Pancreas (tissue), 10 donors: ENCODE results near the gene TERF2IP. TPM values are rescaled to one million over a fixed set of nuclear protein-coding genes. Genes with fewer than 3 reads are reported as not detected.

Experiments used
- ATAC-seq, 4 donors: fragments of 200-7000 bp; cut with Tn5 transposase; one replicate each; pipeline versions ENCODE4 v1.8.0 to v1.9.1; 2020; ENCODE audit warnings: mild to moderate bottlenecking in 4 of 4, moderate library complexity in 4 of 4
- DNase-seq, 6 donors: peaks; one replicate each; pipeline ENCODE4 v3.0.0-alpha.2; 2020
- FAIRE-seq: peaks from 2 replicates; lab custom pipeline; 2012; peaks lifted over from hg19 to GRCh38; lab: Jason Lieb, UNC
- H3K27ac ChIP-seq, 4 donors: fragments of 200-600 bp; sonication (generic); 1 replicate in 3 of 4; 2 replicates in 1 of 4; pipeline versions ENCODE4 v1.5.0 to v1.8.0; 2020
- H3K27me3 ChIP-seq, 4 donors: fragments of 200-600 bp; one replicate each; pipeline ENCODE4 v1.8.0; 2021
- H3K36me3 ChIP-seq, 3 donors: fragments of 200-600 bp; sonication (generic) in 1 of 3; one replicate each; pipeline versions ENCODE4 v1.5.0 to v1.8.0; 2020 to 2021
- H3K4me1 ChIP-seq, 3 donors: fragments of 200-600 bp; one replicate each; pipeline ENCODE4 v1.8.0; 2021
- H3K4me3 ChIP-seq, 4 donors: fragments of 200-600 bp; sonication (generic) in 2 of 4; one replicate each; pipeline versions ENCODE4 v1.5.0 to v1.8.0; 2020 to 2021
- H3K9me3 ChIP-seq, 4 donors: fragments of 200-600 bp; one replicate each; pipeline ENCODE4 v1.8.0; 2021
- CTCF ChIP-seq, 4 donors: fragments of 200-600 bp; sonication (generic) in 3 of 4; IDR thresholded peaks; one replicate each; pipeline versions ENCODE4 v1.5.0 to v1.8.0; 2021; ENCODE audit warnings: antibody characterized with exemption in 4 of 4
- WGBS, 2 donors: extraction: QIAGEN DNeasy Blood & Tissue Kit; methylation state at CpG; one replicate each; pipeline ENCODE4 v1.1.7; 2013; 5-methylcytosine and 5-hydroxymethylcytosine counted together
- intact Hi-C, 3 donors: fragments of 100-400 bp; cut with DNase I; formaldehyde crosslinking; loops; one replicate each; pipeline versions ENCODE4 v1.11.1 to v1.14.2; 2022
- polyA plus RNA-seq, 2 donors: library from polyadenylated mRNA; stranded (reverse); fragments of 200-250 nt; gene quantifications; one replicate each; pipeline ENCODE4 v1.2.3, GENCODE V29; 2013
- total RNA-seq, 6 donors: library from RNA; stranded (reverse); fragmentation: NEBNext Ultra II Directional in 4 of 6; extraction: Animal tissue kit (Norgen Biotek cat#: 25700) in 4 of 6; gene quantifications; one replicate each; pipeline versions ENCODE4 v1.2.1 to v1.2.4, GENCODE V29; 2021 to 2023
- donor health status: healthy with polysubstance abuse.
- donor health status: DM: no; HTN: no; CAD: no; lungs with moderate emphysema.
- donor health status: DM: no; HTN: no; CAD: no.
- donor health status: control.
- donor health status: control.
- donor health status: Bipolar disorder and iron deficiency.
- donor health status: DM: yes; HTN: yes; CAD: no.
- donor health status: DM: no; HTN: no; CAD: no.
- donor health status: DM: no; HTN: no; CAD: no.
- donor health status: DM: yes; HTN: yes; CAD: no.

The TERF2IP gene
- total and polyA plus RNA-seq, 8 donors, result 14.6 to 69.7 (median 22.8) TPM

GRCh38 chr16:75687361-75687760 lies 39.8 kb downstream of the TERF2IP start:
- Histone ChIP-seq H3K4me3 (no peak overlapping the region), H3K27ac (no peak overlapping the region), H3K27me3 (no peaks in the 10 kb centered on the region), H3K4me1 (no peaks in the 10 kb centered on the region), H3K9me3 (no peaks in the 10 kb centered on the region), H3K36me3 (no peaks in the 10 kb centered on the region)
- ATAC-seq (no peak), FAIRE-seq (no peak), DNase-seq (no peak)
- intact Hi-C loops, result no loop called here
- no peak for TF ChIP-seq CTCF (IDR thresholded peaks at IDR 0.05)

GRCh38 chr16:75695708-75696107 lies 48.1 kb downstream of the TERF2IP start:
- FAIRE-seq (no peak), DNase-seq (no peak), ATAC-seq (no peak)
- Histone ChIP-seq H3K27me3 (no peaks in the 10 kb centered on the region), H3K36me3 (no peaks in the 10 kb centered on the region), H3K4me3 (no peak overlapping the region), H3K4me1 (no peaks in the 10 kb centered on the region), H3K9me3 (no peaks in the 10 kb centered on the region), H3K27ac (no peak overlapping the region)
- intact Hi-C loops, result no loop called here
- WGBS, 2 donors, result 78 to 84% methylated on average over 6 of the region's 6 CpGs
- no peak for TF ChIP-seq CTCF (IDR thresholded peaks at IDR 0.05)

DNA sequence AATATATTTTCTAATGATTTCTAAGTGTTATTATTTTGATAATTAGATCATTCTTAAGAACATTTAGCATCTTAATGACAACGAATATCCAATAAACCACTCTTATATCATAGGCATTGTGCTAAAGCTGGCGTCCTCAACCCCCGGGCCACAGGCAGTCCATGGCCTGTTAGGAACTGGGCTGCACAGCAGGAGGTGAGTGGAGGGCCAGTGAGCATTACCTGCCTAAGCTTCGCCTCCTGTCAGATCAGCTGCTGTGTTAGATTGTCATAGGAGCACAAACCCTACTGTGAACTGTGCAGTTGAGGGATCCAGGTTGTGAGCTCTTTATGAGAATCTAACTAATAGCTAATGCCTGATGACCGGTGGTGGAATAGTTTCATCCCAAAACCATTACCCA lies 50.0 kb downstream of the TERF2IP start:
- intact Hi-C loops, result no loop called here
- TF ChIP-seq CTCF (IDR thresholded peaks at IDR 0.05), result no peak
- Histone ChIP-seq H3K36me3 (no peaks in the 10 kb centered on the region), H3K27ac (no peak overlapping the region), H3K9me3 (no peaks in the 10 kb centered on the region), H3K4me3 (no peak overlapping the region), H3K27me3 (no peaks in the 10 kb centered on the region), H3K4me1 (no peaks in the 10 kb centered on the region)
- WGBS, 2 donors, result 89 to 93% methylated on average over 5 of the region's 5 CpGs
- ATAC-seq (no peak), FAIRE-seq (no peak), DNase-seq (no peak)

GRCh38 chr16:75701361-75701760 lies 53.8 kb downstream of the TERF2IP start, which contains the start of gene DUXB:
DUXB (minus strand) TSS chr16:75701461; CDS start chr16:75701418, 43 bp downstream.
- no peak for DNase-seq
- H3K27ac ChIP-seq, result no peak within 1 kb of the TSS
- WGBS, 2 donors, result 78 to 89% methylated on average over 5 of the region's 5 CpGs
- H3K9me3 ChIP-seq, result no peaks in the 10 kb centered on the region
- no peaks in the 10 kb centered on the region for H3K36me3 ChIP-seq
- H3K4me3 ChIP-seq, result no peak within 1 kb of the TSS
- no peaks in the 10 kb centered on the region for H3K27me3 ChIP-seq
- no peak for TF ChIP-seq CTCF (IDR thresholded peaks at IDR 0.05)
- no peak for FAIRE-seq
- intact Hi-C loops, result no loop called here
- ATAC-seq, result no peak
- H3K4me1 ChIP-seq, result no peaks in the 10 kb centered on the region

DNA sequence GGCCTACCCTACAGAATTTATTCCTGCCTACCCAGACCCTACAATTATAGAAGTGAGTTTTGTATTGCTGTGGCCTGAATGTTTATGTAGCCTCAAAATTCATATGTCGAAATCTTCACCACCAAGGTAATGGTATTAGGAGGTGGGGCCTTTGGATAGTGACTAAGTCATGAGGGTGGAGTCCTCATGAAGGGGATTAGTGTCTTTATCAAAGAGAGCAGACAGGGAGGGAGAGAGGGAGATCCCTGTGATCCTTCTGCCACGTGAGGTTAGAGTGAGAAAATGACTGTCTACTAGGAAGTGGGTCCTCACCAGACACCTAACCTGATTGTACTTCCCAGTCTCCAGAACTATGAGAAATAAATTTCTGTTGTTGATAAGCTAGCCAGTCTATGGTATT lies 54.7 kb downstream of the TERF2IP start:
- Histone ChIP-seq H3K27ac (no peak overlapping the region), H3K4me1 (no peaks in the 10 kb centered on the region), H3K9me3 (no peaks in the 10 kb centered on the region), H3K36me3 (no peaks in the 10 kb centered on the region), H3K27me3 (no peaks in the 10 kb centered on the region), H3K4me3 (no peak overlapping the region)
- intact Hi-C loops, result no loop called here
- 82 to 89% methylated on average over 2 of the region's 2 CpGs for WGBS, 2 donors
- no peak for TF ChIP-seq CTCF (IDR thresholded peaks at IDR 0.05)
- DNase-seq (no peak), ATAC-seq (no peak), FAIRE-seq (no peak)
